HG03571 (cell line): ENCODE data around the gene MEGF6.
A peak's percentile ranks its signal among the peaks of the same experiment; 100 is the strongest.
"Not testable (repeated sequence)": the region's sequence is repeated elsewhere in the genome, so short reads cannot be mapped to it uniquely, and the experiment has no call there.

ENCODE experiments used
- ATAC-seq: cut with Tn5 transposase; IDR thresholded peaks from one replicate; pipeline ENCODE4 v1.9.1; 2021; ENCODE audit not compliant: unreplicated experiment

Gene MEGF6

DNA sequence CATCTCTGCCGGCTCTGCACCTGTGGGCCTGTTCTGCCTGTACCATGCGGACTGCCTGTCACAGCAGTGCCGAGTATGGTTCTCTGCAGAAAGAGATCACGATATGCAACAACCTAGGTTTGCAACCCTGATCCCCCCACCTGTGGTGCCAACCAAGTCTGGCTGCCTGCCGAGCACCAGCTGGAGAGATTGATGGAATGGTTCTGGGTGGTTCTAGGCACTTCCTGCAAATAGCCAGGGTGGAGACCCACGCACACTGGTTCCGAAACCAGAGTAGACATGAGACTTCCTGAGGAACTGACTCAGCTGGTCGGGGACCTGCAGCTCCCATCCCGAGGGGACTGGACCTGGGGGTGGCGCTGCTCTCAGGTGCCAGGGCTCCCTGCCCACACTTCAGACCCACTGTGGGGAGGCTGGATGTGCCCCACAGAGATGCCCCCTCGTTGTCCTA, 18.9 kb upstream of the MEGF6 start:
- ATAC-seq, result no peak

DNA sequence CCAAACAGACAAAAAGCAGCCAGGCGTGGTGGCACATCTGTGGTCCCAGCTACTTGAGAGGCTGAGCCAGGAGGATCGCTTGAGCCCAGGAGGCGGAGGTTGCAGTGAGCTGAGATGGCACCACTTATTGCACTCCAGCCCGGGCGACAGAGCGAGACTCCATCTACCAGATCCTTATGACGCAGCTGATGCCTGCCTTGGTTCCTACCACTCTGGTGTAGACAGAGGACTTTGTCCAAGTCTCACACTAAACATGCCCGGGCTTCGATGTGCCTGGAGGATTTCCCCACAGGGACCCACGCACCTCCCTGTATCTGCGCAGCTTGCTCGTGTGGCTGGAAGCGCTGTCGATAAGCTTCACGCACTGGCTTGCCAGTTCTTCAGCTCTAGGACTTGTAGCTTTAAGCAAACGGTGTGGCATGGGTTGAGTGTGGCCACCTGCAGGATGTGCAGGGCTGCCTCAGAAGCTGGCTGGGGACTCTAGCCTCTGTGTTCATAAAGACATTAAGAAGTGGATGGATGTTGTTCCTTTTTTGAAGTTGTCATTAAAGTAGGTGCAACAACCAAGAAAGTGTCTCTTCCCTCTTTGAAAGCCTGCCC, 18.4 kb upstream of the MEGF6 start:
- ATAC-seq, result no peak

DNA sequence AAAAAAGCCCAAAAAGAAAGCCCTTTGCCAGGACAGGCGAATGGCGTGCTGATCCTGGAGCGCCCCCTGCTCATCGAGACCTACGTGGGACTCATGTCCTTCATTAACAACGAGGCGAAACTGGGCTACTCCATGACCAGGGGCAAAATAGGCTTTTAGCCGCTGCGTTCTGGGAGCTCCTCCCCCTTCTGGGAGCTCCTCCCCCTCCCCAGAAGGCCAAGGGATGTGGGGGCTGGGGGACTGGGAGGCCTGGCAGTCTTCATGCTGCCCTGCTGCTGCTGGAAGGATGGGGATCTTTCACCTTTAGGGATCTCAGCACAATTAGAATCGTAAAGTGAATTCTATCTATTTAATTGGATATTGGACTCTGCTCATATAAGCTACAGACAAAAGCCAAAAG, 17.1 kb upstream of the MEGF6 start:
- ATAC-seq, result no peak

DNA sequence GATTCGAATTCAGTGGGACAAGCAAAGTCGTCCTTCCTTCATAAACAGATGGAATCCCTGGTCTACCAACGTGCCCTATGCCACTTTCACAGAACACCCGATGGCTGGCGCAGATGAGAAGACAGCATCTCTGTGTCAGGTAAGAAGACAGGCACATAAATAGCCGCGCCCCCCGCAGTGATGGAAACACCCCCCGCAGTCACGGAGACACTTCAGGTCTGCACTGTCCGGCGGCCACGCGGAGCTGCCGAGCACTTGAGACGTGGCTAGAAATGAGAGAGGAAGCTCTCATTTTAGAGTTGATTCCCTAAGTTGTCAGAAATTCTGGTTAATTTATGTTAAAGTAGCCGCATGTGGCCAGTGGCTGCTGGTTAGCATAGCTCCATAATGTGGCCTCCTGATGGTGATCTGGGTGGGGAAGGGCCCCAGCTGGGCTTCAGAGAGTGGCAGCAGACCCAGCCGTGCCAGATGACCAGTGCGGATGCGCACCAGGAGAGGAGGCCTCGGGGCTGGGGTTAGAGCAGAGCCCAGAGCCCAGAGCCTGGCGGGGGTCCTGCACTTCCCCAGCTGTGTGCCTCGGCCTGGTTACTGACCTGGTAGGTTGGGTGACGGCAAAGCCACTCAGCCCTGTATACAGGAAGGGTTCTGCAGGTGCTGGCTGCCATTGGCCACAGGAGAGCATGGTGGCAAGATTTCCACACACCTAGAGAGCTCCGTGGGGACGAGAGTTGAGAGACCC, 16.4 kb upstream of the MEGF6 start:
- no peak for ATAC-seq

DNA sequence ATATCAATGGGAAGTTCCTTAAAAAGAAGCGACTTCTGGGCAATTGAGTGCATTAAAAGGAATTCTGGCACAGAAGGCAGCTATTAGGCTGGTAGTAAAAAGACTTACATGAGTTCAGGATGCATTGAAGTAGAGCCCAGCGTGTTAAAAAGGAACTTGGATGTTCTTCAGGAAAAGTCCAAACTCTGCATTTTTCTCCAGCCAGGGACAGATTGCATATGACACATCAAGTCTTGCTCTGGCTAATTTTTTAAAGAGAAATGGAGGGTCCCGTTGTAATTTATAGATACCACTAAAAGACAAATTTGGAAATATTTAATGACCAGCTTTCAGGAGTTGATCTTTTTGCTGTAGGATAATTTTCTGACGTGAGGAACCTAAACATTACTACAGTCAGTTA, 14.7 kb upstream of the MEGF6 start:
- no peak for ATAC-seq

DNA sequence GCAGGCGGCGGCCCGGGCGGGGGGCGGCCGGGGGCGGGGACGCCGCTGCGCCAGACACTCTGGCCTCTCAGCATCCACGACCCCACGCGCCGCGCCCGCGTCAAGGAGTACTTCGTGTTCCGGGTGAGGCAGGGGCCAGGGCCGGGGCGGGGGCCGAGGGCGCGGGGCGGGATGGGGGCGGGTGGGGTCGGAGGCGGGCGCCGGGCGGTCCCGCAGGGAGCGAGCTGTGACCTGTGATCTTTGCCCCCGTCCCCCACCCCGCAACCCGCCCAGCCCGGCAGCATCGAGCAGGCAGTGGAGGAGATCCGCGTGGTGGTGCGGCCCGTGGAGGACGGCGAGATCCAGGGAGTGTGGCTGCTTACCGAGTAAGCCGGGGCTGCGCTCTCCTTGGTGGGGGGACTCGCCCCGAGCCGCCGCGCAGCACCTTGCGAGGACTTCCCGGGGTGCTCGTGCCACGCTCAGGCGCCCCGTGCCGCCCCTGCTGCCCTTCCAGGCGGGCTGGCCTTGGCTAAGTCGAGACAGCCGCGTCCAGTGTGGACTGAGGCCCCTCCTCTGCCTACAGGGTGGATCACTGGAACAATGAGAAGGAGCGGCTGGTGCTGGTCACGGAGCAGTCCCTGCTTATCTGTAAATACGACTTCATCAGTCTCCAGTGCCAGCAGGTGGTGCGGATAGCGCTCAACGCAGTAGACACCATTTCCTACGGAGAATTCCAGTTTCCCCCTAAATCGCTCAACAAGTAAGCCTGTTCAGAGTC, 14.0 kb upstream of the MEGF6 start:
- peak; percentile 9 for ATAC-seq

DNA sequence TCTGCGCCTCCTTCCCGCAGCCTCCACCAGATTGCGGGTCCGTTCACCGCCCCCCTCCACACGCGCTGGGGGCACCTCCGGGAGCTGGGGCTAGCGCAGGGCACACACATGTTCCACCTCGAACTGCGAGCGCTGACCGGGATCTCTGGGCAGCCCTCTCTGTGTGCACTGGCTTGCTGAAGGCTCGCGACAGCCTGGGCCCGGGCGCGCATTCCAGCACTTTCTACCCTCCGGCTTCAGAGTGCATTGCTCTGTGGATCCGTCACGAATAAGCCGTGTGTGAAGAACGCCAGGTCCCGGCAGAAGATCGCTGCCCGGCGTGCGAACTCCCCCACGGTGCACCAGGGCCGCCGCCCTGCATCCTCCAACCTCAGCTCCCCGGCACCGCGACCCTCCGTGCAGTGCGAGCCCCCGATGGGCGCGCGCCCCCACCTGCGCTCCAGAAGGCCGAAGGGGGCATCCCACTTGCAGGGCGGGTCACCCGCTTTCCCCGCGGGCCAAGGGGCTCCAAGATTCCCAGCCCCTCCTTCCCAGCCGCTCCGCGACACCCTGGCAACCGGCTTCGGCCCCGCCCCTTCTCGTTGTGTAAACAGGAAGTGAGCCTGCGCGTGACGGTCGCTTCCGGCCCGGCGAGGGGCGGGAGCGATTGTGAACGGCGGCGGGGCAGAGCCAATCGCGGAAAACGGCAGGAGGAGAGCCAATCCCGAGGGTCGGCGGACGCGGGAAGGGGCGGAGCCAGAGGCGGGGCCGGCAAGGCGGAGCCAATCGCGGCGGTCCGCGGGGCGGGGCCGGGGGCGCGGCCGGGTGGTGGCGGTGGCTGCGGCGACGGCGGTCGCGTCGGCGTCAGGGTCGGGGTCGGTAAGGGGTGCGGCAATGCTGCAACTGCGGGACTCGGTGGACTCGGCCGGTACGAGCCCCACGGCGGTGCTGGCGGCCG, 13.2 kb upstream of the MEGF6 start, which contains the start of gene TPRG1L:
TPRG1L (plus strand) TSS at position 816 of the 937 bp plus-strand sequence; CDS start at position 874, 58 bp downstream.
- ATAC-seq, result peak; percentile 95

DNA sequence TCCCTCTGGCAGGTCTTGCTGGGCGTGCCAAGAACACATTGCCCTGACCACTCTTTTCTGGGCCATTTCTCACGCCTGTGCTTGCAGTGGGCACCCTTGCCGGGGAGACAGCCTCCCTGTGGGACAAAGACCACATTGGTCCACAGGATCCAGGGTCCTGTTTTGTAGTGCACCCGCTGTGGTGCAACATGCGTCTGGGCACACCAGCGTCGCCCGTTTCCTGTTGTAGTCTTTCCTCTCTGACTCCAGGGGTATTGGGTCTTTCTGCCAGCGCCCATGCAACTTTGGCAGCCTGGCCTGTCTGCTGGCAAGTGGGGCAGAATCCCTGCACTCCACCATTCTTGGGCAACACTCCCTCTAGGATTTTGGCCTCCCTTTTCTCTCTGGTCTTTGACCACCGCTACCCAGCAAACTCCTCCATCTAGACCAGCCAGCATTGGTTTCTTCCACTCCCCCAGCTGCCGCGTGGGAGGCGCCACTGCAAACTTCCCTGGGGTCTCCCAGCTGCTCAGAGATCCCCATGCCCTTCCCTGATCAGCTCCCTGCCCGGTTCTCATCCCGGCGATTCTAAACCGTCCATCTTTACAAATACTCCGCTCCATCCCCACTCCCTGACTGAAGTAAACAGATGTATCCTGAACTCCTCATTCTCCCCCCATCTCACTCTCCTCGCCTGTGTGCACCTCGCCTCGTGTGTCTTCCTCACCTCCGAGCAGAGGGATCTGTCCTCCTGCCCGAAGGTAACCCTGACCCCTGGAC, 12.3 kb upstream of the MEGF6 start:
- no peak for ATAC-seq

DNA sequence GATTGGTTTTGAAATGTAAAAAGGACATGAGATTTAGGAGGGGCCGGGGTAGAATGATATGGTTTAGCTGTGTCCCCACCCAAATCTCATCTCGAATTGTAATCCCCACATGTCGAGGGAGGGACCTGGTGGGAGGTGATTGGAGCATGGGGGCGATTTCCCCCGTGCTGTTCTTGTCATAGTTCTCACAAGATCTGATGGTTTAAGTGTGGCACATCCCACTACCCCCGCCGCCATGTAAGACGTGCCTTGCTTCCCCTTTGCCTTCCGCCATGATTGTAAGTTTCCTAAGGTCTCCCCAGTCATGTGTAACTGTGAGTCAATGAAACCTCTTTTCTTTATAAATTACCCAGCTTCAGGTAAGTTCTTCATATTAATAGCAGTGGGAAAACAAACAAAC, 10.8 kb upstream of the MEGF6 start:
- not testable (repeated sequence) for ATAC-seq

DNA sequence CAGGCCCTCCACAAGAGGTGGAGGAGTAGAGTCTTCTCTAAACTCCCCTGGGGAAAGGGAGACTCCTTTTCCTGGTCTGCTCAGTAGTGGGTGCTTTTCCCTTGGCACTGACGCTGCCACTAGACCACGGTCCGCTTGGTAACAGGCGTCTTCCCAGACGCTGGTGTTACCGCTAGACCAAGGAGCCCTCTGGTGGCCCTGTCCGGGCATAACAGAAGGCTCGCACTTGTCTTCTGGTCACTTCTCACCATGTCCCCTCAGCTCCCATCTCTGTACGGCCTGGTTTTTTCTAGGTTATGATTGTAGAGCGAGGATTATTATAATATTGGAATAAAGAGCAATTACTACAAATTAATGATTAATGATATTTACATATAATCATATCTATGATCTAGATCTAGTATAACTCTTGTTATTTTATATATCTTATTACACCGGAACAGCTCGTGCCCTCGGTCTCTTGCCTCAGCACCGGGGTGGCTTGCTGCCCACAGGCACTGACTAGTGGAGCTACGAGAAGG, 9.9 kb upstream of the MEGF6 start:
- not testable (repeated sequence) for ATAC-seq

DNA sequence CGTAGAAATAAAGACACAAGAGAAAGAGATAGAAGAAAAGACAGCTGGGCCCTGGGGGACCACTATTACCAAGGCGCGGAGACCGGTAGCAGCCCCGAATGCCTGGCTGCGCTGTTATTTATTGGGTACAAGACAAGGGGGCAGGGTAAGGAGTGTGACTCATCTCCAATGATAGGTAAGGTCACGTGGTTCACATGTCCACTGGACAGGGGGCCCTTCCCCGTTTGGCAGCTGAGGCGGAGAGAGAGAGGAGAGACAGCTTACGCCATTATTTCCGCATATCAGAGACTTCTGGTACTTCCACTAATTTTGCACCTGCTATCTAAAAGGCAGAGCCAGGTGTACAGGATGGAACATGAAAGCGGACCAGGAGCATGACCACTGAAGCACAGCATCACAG, 9.4 kb upstream of the MEGF6 start:
- no peak for ATAC-seq

DNA sequence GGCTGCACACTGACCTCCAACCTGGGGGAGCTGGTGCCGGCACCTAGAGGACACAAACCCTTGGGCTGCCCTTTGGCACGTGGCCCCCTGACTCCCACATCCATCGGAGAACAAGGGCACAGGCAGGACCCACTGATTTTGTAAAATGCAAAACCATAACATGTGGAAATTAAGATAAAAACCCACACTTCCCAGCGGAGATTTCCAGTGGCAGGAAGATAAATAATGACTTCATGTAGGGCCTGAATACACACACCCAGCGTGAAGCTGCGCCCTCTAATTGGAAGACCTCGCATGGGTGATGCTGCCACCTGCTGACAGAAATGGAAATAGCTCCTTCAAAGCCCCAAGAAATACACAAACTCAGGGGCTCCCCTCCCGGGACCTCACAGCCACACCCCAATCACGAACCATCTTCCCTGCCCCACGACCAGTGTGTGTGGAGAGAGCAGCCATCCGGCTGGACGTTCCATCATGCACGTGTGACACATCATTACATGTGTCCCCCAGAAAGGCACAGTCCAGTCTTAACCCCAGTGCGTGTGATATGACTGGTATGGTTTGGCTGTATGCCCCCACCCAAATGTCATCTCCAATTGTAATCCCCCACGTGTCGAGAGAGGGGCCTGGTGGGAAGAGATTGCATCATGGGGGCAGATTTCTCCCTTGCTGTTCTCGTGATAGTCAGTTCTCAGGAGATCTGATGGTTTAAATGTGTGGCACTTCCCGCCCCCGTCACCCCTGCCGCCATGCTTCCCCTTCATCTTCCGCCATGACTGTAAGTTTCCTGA, 7.8 kb upstream of the MEGF6 start:
- ATAC-seq, result no peak

DNA sequence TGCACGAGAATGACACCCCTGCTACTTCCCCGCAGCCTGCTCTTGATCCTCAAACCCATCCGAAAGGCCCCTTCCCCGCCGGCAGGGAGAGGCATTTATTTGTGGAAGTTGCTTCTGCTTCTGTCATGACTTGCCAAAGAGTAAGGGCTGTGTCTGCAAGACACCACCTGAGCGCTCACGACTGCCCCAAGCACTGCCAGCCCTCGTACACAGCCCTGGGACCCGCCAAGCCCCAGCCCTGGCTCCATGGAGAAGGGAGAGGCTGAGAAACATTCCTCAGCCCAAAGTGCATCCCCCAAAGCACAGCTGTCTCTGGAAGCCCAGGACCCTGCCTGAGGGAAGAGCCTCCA, 7.2 kb upstream of the MEGF6 start:
- ATAC-seq, result no peak

DNA sequence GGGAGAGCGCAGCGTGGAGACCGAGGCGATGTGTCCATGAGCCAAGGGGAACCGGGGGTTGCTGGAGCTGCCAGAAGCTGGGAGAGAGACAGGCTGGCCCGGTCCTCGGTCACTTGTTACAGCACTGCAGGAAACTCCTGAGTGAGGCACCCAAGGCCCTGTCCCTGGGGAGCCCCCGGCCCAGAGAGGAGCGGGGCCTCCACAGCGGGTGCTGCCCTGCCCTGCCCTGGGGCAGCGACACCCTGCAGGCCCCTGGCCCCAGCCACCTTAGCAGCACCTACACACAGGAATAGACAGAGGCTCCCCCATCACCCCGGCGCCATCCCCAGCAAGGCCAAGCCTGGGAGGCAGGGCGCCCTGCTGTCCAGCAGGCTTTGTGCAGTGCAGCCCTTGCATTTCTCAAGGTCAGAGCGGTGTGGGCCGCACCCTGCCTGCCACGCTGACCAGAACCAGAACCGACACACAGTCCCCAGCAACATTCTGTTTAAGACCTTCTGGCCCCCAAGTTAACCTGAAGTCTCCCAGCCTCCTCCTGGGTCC, 6.6 kb upstream of the MEGF6 start:
- no peak for ATAC-seq

DNA sequence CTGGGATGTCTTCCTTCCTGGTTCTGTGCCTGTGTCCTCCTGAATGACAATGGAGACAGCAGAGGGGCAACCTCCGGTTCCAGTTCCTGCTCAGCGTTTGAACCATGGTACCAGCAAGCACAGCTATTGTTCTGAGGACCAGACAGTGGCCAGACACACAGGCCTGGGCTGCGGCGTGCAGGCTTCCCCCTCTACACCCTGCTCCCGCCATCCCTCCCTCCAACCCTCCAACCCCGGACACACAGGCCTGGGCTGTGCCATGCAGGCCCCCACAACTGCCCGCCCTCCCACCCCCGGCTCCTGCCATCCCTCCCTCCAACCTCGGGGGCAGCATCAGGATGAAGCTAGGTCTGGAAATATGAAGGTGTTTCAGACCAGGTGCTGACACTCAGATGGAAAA, 5.6 kb upstream of the MEGF6 start:
- no peak for ATAC-seq

DNA sequence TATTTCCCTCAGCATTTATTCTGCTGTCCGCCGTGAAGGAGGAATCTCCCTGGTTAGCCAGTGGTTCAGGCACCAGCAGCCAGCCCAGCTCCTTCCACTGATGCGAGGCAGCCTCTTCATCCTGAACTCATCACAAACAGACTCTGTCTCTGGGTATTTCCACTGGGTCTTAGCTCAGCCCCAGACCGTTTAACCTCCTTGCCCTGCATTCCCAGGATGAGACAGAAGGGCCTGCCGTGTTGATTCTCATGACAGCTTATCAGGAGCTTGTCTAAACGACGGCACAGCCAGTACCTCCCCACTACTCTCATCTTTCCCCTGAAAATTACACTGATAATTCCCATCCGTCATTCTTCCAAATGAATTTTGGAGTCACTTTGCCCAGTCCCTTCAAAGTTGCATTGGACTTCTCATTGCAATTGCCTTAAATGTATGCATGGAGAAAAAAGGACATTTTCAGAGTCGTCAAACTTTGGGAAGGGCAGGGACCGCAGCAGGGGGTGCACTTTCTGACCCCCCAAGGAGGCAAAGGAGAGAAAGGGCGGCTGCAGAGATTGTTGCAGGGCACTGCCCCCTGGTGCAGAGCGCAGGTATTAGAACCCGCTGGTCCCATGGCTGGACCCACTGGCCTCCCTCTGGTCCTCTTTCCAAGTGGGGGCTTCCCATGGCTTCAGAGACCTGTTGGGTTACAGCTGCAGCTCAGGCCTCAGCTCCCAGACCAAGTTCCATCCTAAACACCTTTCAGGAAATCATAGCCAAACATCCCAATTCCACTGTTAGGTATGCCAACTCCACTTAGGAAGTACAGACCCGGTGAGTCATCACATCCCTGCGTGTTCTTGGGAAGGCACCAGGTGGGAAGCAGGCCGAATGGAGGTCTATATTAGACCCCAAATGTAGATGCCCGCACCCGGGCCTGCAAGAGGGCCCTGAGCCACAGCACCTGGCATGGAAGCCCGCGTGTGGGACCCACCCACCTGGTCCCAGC, 3.7 kb upstream of the MEGF6 start:
- ATAC-seq, result no peak

DNA sequence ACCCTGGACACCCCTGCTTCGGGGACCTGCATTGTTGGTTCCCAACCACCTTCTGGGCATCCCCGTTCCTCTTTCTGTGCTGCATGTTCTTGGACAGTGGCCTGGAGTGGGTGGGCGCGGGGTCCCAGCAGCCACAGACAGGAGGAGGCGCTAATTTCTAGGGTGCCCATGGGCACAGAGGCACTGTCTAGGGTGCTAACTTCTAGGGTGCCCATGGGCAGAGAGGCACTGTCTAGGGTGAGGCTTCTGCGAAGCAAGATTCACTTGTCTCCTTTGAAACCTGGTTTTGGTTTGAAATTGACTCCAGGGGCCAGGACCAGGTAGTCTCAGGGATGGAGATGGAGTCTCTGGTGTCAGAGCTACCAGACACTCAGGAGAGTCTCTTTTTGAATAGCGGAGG, 815 bp upstream of the MEGF6 start:
- ATAC-seq, result no peak
